ENCODE measurements around the gene CAV3. TPM values are rescaled to one million over a fixed set of nuclear protein-coding genes. Genes with fewer than 3 reads are reported as not detected.

The CAV3 gene
- polyA plus RNA-seq, 3 donors: not detected

DNA sequence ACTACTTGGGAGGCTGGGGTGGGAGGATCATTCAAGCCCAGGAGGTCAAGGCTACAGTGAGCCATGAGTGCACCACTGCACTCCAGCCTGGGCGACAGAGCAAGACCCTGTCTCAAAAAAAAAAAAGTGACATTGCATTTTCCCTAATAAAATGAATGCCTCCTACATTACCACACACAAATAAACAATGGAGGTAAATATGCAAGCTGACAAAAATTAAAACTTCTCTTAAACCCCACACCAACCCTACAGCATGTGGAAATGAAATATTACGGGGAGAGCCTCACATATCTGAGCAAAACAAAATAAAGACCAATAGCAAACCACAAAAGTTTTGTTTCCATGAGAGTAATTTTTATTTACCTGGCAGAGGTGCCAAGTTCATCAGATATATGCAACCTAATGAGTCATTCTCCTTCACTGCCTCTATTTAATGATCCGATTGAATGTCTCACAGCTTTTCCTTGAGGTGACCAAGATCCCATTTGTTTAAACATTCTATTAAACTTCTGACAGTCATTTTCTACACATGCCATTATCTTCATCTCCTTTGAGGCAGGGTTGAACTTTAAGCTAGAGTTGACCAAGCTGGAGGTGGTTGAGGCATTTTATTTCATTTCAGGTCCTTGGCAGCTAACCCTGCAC is 9.4 kb upstream of the CAV3 start:
- Histone ChIP-seq H3K27ac (ENCODE audit: low read depth in 1 of 2, low read length in 2 of 2) (no peak overlapping the region), H3K27me3 (ENCODE audit: control insufficient read depth in 2 of 2, insufficient read depth in 2 of 2, low read length in 2 of 2) (no peaks in the 10 kb centered on the region), H3K4me2 (replicated peaks; ENCODE audit: extremely low read depth, low read length, poor library complexity, severe bottlenecking) (no peak overlapping the region), H3K9ac (ENCODE audit: insufficient read depth, low read length, poor library complexity, severe bottlenecking) (no peak overlapping the region), H3K4me1 (ENCODE audit: control insufficient read depth in 1 of 2, insufficient read depth in 2 of 2, low read length in 2 of 2) (no peaks in the 10 kb centered on the region), H3K9me3 (replicated peaks in 1 of 2; ENCODE audit: control insufficient read depth in 1 of 2, insufficient read depth in 1 of 2, low read length in 2 of 2) (peaks cover 0 to 7% of the 10 kb centered on the region in 2 donors), H4K20me1 (ENCODE audit: insufficient read depth, low read length) (no peaks in the 10 kb centered on the region), H3K79me2 (ENCODE audit: insufficient read depth, low read length) (no peaks in the 10 kb centered on the region), H3K36me3 (replicated peaks in 1 of 2; ENCODE audit: control insufficient read depth in 1 of 2, insufficient read depth in 2 of 2, low read length in 2 of 2) (no peaks in the 10 kb centered on the region), H2AFZ (ENCODE audit: insufficient read depth, low read depth, low read length, poor library complexity, severe bottlenecking) (no peak overlapping the region), H3K4me3 (replicated peaks in 1 of 3; ENCODE audit: low read depth in 2 of 3, low read length in 3 of 3) (no peak overlapping the region)
- H3K4me3 Mint-ChIP-seq: no peak overlapping the region
- peaks cover 3 to 4% (median 4%) of the 10 kb centered on the region in 3 donors for H3K27me3 Mint-ChIP-seq (ENCODE audit: low read depth in 3 of 3)
- H3K36me3 Mint-ChIP-seq: no peaks in the 10 kb centered on the region
- H3K27ac Mint-ChIP-seq: no peak overlapping the region
- no peaks in the 10 kb centered on the region for H3K4me1 Mint-ChIP-seq
- 100% methylated on average over 1 of the region's 3 CpGs for WGBS (ENCODE audit: insufficient coverage)
- TF ChIP-seq, protein P1, sequence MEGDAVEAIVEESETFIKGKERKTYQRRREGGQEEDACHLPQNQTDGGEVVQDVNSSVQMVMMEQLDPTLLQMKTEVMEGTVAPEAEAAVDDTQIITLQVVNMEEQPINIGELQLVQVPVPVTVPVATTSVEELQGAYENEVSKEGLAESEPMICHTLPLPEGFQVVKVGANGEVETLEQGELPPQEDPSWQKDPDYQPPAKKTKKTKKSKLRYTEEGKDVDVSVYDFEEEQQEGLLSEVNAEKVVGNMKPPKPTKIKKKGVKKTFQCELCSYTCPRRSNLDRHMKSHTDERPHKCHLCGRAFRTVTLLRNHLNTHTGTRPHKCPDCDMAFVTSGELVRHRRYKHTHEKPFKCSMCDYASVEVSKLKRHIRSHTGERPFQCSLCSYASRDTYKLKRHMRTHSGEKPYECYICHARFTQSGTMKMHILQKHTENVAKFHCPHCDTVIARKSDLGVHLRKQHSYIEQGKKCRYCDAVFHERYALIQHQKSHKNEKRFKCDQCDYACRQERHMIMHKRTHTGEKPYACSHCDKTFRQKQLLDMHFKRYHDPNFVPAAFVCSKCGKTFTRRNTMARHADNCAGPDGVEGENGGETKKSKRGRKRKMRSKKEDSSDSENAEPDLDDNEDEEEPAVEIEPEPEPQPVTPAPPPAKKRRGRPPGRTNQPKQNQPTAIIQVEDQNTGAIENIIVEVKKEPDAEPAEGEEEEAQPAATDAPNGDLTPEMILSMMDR (IDR thresholded peaks at IDR 0.05): no peak
- peaks cover 3 to 14% (median 10%) of the 10 kb centered on the region in 7 donors for H3K9me3 Mint-ChIP-seq
- intact Hi-C loops (cut with micrococcal nuclease): no loop called here
- DNase-seq: no peak

DNA sequence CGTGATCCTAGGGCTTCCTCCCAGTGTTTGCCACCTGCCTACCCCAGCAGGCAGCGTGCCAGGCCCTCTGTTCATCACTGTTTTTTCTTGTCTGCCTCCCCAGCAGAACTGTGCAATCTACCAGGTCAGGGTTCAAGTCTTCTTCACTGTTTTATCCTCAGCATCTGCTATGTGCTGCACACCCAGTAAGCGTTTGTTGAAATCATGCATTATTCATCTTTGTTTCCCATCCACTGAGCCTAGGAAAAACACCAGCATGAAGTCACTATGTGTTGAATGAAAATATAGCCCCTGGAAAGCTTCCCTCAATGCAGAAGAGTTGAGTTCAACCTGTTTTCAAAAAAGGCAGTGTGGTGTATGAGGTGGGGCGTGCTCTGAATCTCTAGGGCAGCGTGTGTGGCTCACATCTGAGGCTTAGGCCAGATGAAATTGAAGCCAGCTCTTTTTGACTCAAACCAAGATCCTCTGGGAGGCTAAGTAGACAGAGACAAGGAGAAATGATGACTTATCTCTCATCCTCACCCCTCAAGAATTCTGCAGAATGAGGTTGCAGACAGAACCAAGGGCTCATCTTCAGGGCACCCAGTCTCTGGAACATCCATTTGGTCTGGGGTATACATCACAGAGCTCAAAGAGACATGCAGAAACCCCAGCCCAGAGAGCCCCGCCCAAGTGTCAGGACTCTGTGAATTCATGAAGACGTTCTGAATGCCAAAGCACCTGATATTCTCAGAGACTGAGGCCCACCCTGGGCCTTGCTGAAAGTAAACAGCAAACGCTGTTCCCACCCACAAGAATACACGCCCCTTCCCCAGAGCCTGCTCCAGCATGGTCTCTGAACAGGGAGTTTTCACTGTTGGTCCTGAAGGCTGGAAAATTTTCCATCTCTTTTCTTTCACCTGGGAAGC is 5.7 kb upstream of the CAV3 start:
- Histone ChIP-seq H3K9ac (ENCODE audit: insufficient read depth, low read length, poor library complexity, severe bottlenecking) (no peak overlapping the region), H3K4me3 (replicated peaks in 1 of 3; ENCODE audit: low read depth in 2 of 3, low read length in 3 of 3) (no peak overlapping the region), H3K79me2 (ENCODE audit: insufficient read depth, low read length) (no peaks in the 10 kb centered on the region), H3K27ac (ENCODE audit: low read depth in 1 of 2, low read length in 2 of 2) (no peak overlapping the region), H3K27me3 (ENCODE audit: control insufficient read depth in 2 of 2, insufficient read depth in 2 of 2, low read length in 2 of 2) (no peaks in the 10 kb centered on the region), H2AFZ (ENCODE audit: insufficient read depth, low read depth, low read length, poor library complexity, severe bottlenecking) (no peak overlapping the region), H3K9me3 (replicated peaks in 1 of 2; ENCODE audit: control insufficient read depth in 1 of 2, insufficient read depth in 1 of 2, low read length in 2 of 2) (peaks cover 0 to 7% of the 10 kb centered on the region in 2 donors), H4K20me1 (ENCODE audit: insufficient read depth, low read length) (no peaks in the 10 kb centered on the region), H3K4me2 (replicated peaks; ENCODE audit: extremely low read depth, low read length, poor library complexity, severe bottlenecking) (no peak overlapping the region), H3K36me3 (replicated peaks in 1 of 2; ENCODE audit: control insufficient read depth in 1 of 2, insufficient read depth in 2 of 2, low read length in 2 of 2) (no peaks in the 10 kb centered on the region), H3K4me1 (ENCODE audit: control insufficient read depth in 1 of 2, insufficient read depth in 2 of 2, low read length in 2 of 2) (no peaks in the 10 kb centered on the region)
- peak overlapping the region in 1 of 2 donors; percentile 32 for H3K4me3 Mint-ChIP-seq
- H3K27ac Mint-ChIP-seq: no peak overlapping the region
- peaks cover 3 to 17% (median 10%) of the 10 kb centered on the region in 7 donors for H3K9me3 Mint-ChIP-seq
- intact Hi-C loops (cut with micrococcal nuclease): no loop called here
- TF ChIP-seq, protein P1 (IDR thresholded peaks at IDR 0.05): no peak
- H3K4me1 Mint-ChIP-seq: no peaks in the 10 kb centered on the region
- peaks cover 4 to 5% (median 4%) of the 10 kb centered on the region in 3 donors for H3K27me3 Mint-ChIP-seq (ENCODE audit: low read depth in 3 of 3)
- WGBS (ENCODE audit: insufficient coverage): 92% methylated on average over 8 of the region's 9 CpGs
- no peaks in the 10 kb centered on the region for H3K36me3 Mint-ChIP-seq
- no peak for DNase-seq

Data from CD14-positive monocyte (primary cell).